Astrocyte (in vitro differentiated cells and primary cell): ENCODE data around the gene EFL1. TPM values are rescaled to one million over a fixed set of nuclear protein-coding genes. Genes with fewer than 3 reads are reported as not detected.
"Not testable (repeated sequence)": the region's sequence is repeated elsewhere in the genome, so short reads cannot be mapped to it uniquely, and the experiment has no call there.

Experiments used
- DNase-seq: peaks from one replicate; pipeline ENCODE4 v3.0.0-alpha.2; 2010; ENCODE audit warnings: low read depth
- FAIRE-seq: peaks from 2 replicates; lab custom pipeline; 2011; peaks lifted over from hg19 to GRCh38; lab: Jason Lieb, UNC
- H2AFZ ChIP-seq: 2 replicates; pipeline ENCODE4 v1.6.0; 2012; ENCODE audit warnings: low read depth, low read length, inconsistent platforms
- H3K27ac ChIP-seq: 2 replicates; pipeline ENCODE4 v1.5.1; 2011; ENCODE audit warnings: low read depth, low read length, inconsistent platforms
- H3K27me3 ChIP-seq: 2 replicates; pipeline ENCODE4 v1.6.0; 2011; ENCODE audit warnings: low read length, inconsistent platforms; ENCODE audit not compliant: insufficient read depth
- H3K36me3 ChIP-seq: 2 replicates; pipeline ENCODE4 v1.5.1; 2011; ENCODE audit warnings: low read length, inconsistent platforms; ENCODE audit not compliant: insufficient read depth
- H3K4me1 ChIP-seq: 2 replicates; pipeline ENCODE4 v1.5.1; 2011; ENCODE audit warnings: low read length, inconsistent platforms; ENCODE audit not compliant: insufficient read depth
- H3K4me2 ChIP-seq: 2 replicates; pipeline ENCODE4 v1.6.0; 2012; ENCODE audit warnings: low read length, inconsistent platforms
- H3K4me3 ChIP-seq: 2 replicates; pipeline ENCODE4 v1.5.1; 2011; ENCODE audit warnings: low read depth, mild to moderate bottlenecking, low read length, inconsistent platforms; ENCODE audit not compliant: insufficient read depth
- H3K79me2 ChIP-seq: 2 replicates; pipeline ENCODE4 v1.6.0; 2012; ENCODE audit warnings: mild to moderate bottlenecking, low read length, inconsistent platforms; ENCODE audit not compliant: insufficient read depth
- H3K9ac ChIP-seq: 2 replicates; pipeline ENCODE4 v1.6.0; 2012; ENCODE audit warnings: mild to moderate bottlenecking, low read length, inconsistent platforms
- H3K9me3 ChIP-seq: 2 replicates; pipeline ENCODE4 v1.5.1; 2012; ENCODE audit warnings: low read depth, mild to moderate bottlenecking, low read length, inconsistent platforms; ENCODE audit not compliant: insufficient read depth
- H4K20me1 ChIP-seq: 2 replicates; pipeline ENCODE4 v1.6.0; 2012; ENCODE audit warnings: low read length, inconsistent platforms; ENCODE audit not compliant: insufficient read depth
- H3K27ac Mint-ChIP-seq: one replicate; pipeline ENCODE4 v1.8.0; 2021; ENCODE audit warnings: mild to moderate bottlenecking, mixed read lengths; ENCODE audit not compliant: unreplicated experiment
- H3K27me3 Mint-ChIP-seq: one replicate; pipeline ENCODE4 v1.8.0; 2021; ENCODE audit warnings: low read depth, mixed read lengths; ENCODE audit not compliant: unreplicated experiment
- H3K36me3 Mint-ChIP-seq: one replicate; pipeline ENCODE4 v1.8.0; 2021; ENCODE audit warnings: low read depth, mixed read lengths; ENCODE audit not compliant: unreplicated experiment
- H3K4me1 Mint-ChIP-seq: one replicate; pipeline ENCODE4 v1.8.0; 2021; ENCODE audit warnings: low read depth, mixed read lengths; ENCODE audit not compliant: unreplicated experiment
- H3K4me3 Mint-ChIP-seq: one replicate; pipeline ENCODE4 v1.8.0; 2021; ENCODE audit warnings: mild to moderate bottlenecking, moderate library complexity, mixed read lengths; ENCODE audit not compliant: unreplicated experiment
- H3K9me3 Mint-ChIP-seq: one replicate; pipeline ENCODE4 v1.8.0; 2021; ENCODE audit warnings: mild to moderate bottlenecking, mixed read lengths; ENCODE audit not compliant: unreplicated experiment
- total RNA-seq: library from RNA; stranded (reverse); gene quantifications from 2 replicates; pipeline ENCODE4 v1.2.1, GENCODE V29; 2021
- TF ChIP-seq, protein P1 (sequence below): IDR thresholded peaks from 2 replicates; pipeline ENCODE4 v1.5.1; 2011; ENCODE audit warnings: low read depth, mild to moderate bottlenecking, inconsistent platforms, low read length, moderate library complexity; ENCODE audit not compliant: insufficient read depth

Gene EFL1
- total RNA-seq, 1 donor from 2014 or later = 13.7 TPM

DNA sequence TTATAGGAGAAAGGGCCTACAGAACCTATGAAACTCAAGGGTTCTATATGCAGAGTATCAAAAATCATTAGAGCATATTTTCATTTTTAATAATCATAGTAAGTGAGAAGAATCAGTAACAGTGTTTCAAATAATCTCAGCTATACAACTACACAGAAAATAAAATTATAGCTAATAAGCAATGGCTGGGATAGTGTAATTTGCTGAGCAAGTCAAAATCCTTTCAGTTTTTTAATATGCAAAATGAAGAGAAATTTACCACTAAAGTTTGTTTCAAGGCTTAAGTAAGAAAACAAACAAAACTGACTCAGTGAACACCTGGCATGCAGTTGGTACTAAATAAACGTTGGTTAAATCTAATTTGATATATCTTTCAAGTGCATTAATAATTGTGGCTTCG, 66.2 kb downstream of the EFL1 start:
- Histone ChIP-seq H3K79me2 (no peaks in the 10 kb centered on the region), H3K36me3 (no peaks in the 10 kb centered on the region), H3K4me1 (no peaks in the 10 kb centered on the region), H3K9ac (no peak overlapping the region), H3K9me3 (no peaks in the 10 kb centered on the region), H3K27me3 (no peaks in the 10 kb centered on the region), H2AFZ (no peak overlapping the region), H3K4me2 (no peak overlapping the region), H4K20me1 (no peaks in the 10 kb centered on the region), H3K27ac (no peak overlapping the region), H3K4me3 (no peak overlapping the region)
- peaks cover 6% of the 10 kb centered on the region for H3K4me1 Mint-ChIP-seq
- no peak for DNase-seq
- TF ChIP-seq, protein P1, sequence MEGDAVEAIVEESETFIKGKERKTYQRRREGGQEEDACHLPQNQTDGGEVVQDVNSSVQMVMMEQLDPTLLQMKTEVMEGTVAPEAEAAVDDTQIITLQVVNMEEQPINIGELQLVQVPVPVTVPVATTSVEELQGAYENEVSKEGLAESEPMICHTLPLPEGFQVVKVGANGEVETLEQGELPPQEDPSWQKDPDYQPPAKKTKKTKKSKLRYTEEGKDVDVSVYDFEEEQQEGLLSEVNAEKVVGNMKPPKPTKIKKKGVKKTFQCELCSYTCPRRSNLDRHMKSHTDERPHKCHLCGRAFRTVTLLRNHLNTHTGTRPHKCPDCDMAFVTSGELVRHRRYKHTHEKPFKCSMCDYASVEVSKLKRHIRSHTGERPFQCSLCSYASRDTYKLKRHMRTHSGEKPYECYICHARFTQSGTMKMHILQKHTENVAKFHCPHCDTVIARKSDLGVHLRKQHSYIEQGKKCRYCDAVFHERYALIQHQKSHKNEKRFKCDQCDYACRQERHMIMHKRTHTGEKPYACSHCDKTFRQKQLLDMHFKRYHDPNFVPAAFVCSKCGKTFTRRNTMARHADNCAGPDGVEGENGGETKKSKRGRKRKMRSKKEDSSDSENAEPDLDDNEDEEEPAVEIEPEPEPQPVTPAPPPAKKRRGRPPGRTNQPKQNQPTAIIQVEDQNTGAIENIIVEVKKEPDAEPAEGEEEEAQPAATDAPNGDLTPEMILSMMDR = no peak
- no peaks in the 10 kb centered on the region for H3K9me3 Mint-ChIP-seq
- H3K4me3 Mint-ChIP-seq = no peak overlapping the region
- H3K27me3 Mint-ChIP-seq = no peaks in the 10 kb centered on the region
- FAIRE-seq = no peak
- no peak overlapping the region for H3K27ac Mint-ChIP-seq
- no peaks in the 10 kb centered on the region for H3K36me3 Mint-ChIP-seq

GRCh38 chr15:82195818-82196217, 66.7 kb downstream of the EFL1 start:
- H3K9ac ChIP-seq, H2AFZ ChIP-seq, H3K4me3 Mint-ChIP-seq, H3K36me3 ChIP-seq, H3K27ac ChIP-seq, H3K27ac Mint-ChIP-seq, H3K9me3 Mint-ChIP-seq, H3K4me2 ChIP-seq, FAIRE-seq, H4K20me1 ChIP-seq, H3K79me2 ChIP-seq, H3K9me3 ChIP-seq, H3K36me3 Mint-ChIP-seq, DNase-seq, H3K4me3 ChIP-seq, H3K27me3 ChIP-seq, H3K27me3 Mint-ChIP-seq, H3K4me1 ChIP-seq, H3K4me1 Mint-ChIP-seq: not testable (repeated sequence)

DNA sequence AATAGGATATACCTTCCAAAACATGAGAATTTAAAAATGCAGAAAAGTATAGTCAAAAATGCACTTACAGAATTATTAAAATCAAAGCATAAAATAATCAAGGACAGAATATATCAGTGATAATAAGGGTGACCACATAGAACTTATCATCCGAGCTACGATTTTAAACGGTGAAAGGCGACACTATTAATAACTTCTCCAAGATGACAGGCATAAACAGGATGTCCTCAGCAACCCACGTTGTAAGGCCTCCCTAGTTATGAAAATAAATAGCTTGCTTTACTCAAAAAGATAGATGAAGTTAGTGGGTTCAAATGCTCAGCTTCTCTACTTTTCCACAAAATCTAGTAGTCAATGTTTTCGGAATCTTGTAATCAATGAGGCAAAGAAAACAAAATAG, 68.0 kb downstream of the EFL1 start:
- not testable (repeated sequence) for H3K79me2 ChIP-seq, H2AFZ ChIP-seq, H3K9me3 Mint-ChIP-seq, H3K4me1 Mint-ChIP-seq, H3K27ac ChIP-seq, H3K4me3 Mint-ChIP-seq, H3K4me1 ChIP-seq, H3K9ac ChIP-seq, H3K27ac Mint-ChIP-seq, DNase-seq, H3K4me2 ChIP-seq, H3K27me3 Mint-ChIP-seq, H3K9me3 ChIP-seq, H3K36me3 ChIP-seq, H3K4me3 ChIP-seq, FAIRE-seq, H3K36me3 Mint-ChIP-seq, H4K20me1 ChIP-seq, H3K27me3 ChIP-seq

GRCh38 chr15:82193435-82193834, 69.1 kb downstream of the EFL1 start:
- not testable (repeated sequence) for DNase-seq, H3K4me1 Mint-ChIP-seq, H3K4me2 ChIP-seq, H3K4me3 Mint-ChIP-seq, H3K9ac ChIP-seq, H3K4me1 ChIP-seq, H3K79me2 ChIP-seq, H3K36me3 ChIP-seq, H3K27ac Mint-ChIP-seq, H3K4me3 ChIP-seq, H3K27ac ChIP-seq, H3K9me3 ChIP-seq, H3K27me3 Mint-ChIP-seq, H3K27me3 ChIP-seq, H4K20me1 ChIP-seq, H2AFZ ChIP-seq, H3K36me3 Mint-ChIP-seq, H3K9me3 Mint-ChIP-seq
- peak; percentile 83 for FAIRE-seq

GRCh38 chr15:82192394-82192793, 70.1 kb downstream of the EFL1 start:
- not testable (repeated sequence) for H3K27ac Mint-ChIP-seq, H3K36me3 ChIP-seq

More at GRCh38 chr15:82192394-82192793, 70.1 kb downstream of the EFL1 start:
- not testable (repeated sequence) for DNase-seq, H3K9me3 Mint-ChIP-seq, H3K27me3 ChIP-seq, H3K4me1 ChIP-seq, H3K27me3 Mint-ChIP-seq, H2AFZ ChIP-seq, H3K4me3 ChIP-seq, FAIRE-seq, H3K36me3 Mint-ChIP-seq, H3K9me3 ChIP-seq, H3K27ac ChIP-seq, H3K79me2 ChIP-seq, H4K20me1 ChIP-seq, H3K4me3 Mint-ChIP-seq, H3K4me1 Mint-ChIP-seq, H3K9ac ChIP-seq, H3K4me2 ChIP-seq
